Astrocyte (in vitro differentiated cells and primary cell): ENCODE data around the gene G2E3. TPM values are rescaled to one million over a fixed set of nuclear protein-coding genes. Genes with fewer than 3 reads are reported as not detected.

Experiments used
- DNase-seq: peaks from one replicate; pipeline ENCODE4 v3.0.0-alpha.2; 2010; ENCODE audit warnings: low read depth
- FAIRE-seq: peaks from 2 replicates; lab custom pipeline; 2011; peaks lifted over from hg19 to GRCh38; lab: Jason Lieb, UNC
- H2AFZ ChIP-seq: 2 replicates; pipeline ENCODE4 v1.6.0; 2012; ENCODE audit warnings: low read depth, low read length, inconsistent platforms
- H3K27ac ChIP-seq: 2 replicates; pipeline ENCODE4 v1.5.1; 2011; ENCODE audit warnings: low read depth, low read length, inconsistent platforms
- H3K27me3 ChIP-seq: 2 replicates; pipeline ENCODE4 v1.6.0; 2011; ENCODE audit warnings: low read length, inconsistent platforms; ENCODE audit not compliant: insufficient read depth
- H3K36me3 ChIP-seq: 2 replicates; pipeline ENCODE4 v1.5.1; 2011; ENCODE audit warnings: low read length, inconsistent platforms; ENCODE audit not compliant: insufficient read depth
- H3K4me1 ChIP-seq: 2 replicates; pipeline ENCODE4 v1.5.1; 2011; ENCODE audit warnings: low read length, inconsistent platforms; ENCODE audit not compliant: insufficient read depth
- H3K4me2 ChIP-seq: 2 replicates; pipeline ENCODE4 v1.6.0; 2012; ENCODE audit warnings: low read length, inconsistent platforms
- H3K4me3 ChIP-seq: 2 replicates; pipeline ENCODE4 v1.5.1; 2011; ENCODE audit warnings: low read depth, mild to moderate bottlenecking, low read length, inconsistent platforms; ENCODE audit not compliant: insufficient read depth
- H3K79me2 ChIP-seq: 2 replicates; pipeline ENCODE4 v1.6.0; 2012; ENCODE audit warnings: mild to moderate bottlenecking, low read length, inconsistent platforms; ENCODE audit not compliant: insufficient read depth
- H3K9ac ChIP-seq: 2 replicates; pipeline ENCODE4 v1.6.0; 2012; ENCODE audit warnings: mild to moderate bottlenecking, low read length, inconsistent platforms
- H3K9me3 ChIP-seq: 2 replicates; pipeline ENCODE4 v1.5.1; 2012; ENCODE audit warnings: low read depth, mild to moderate bottlenecking, low read length, inconsistent platforms; ENCODE audit not compliant: insufficient read depth
- H4K20me1 ChIP-seq: 2 replicates; pipeline ENCODE4 v1.6.0; 2012; ENCODE audit warnings: low read length, inconsistent platforms; ENCODE audit not compliant: insufficient read depth
- H3K27ac Mint-ChIP-seq: one replicate; pipeline ENCODE4 v1.8.0; 2021; ENCODE audit warnings: mild to moderate bottlenecking, mixed read lengths; ENCODE audit not compliant: unreplicated experiment
- H3K27me3 Mint-ChIP-seq: one replicate; pipeline ENCODE4 v1.8.0; 2021; ENCODE audit warnings: low read depth, mixed read lengths; ENCODE audit not compliant: unreplicated experiment
- H3K36me3 Mint-ChIP-seq: one replicate; pipeline ENCODE4 v1.8.0; 2021; ENCODE audit warnings: low read depth, mixed read lengths; ENCODE audit not compliant: unreplicated experiment
- H3K4me1 Mint-ChIP-seq: one replicate; pipeline ENCODE4 v1.8.0; 2021; ENCODE audit warnings: low read depth, mixed read lengths; ENCODE audit not compliant: unreplicated experiment
- H3K4me3 Mint-ChIP-seq: one replicate; pipeline ENCODE4 v1.8.0; 2021; ENCODE audit warnings: mild to moderate bottlenecking, moderate library complexity, mixed read lengths; ENCODE audit not compliant: unreplicated experiment
- H3K9me3 Mint-ChIP-seq: one replicate; pipeline ENCODE4 v1.8.0; 2021; ENCODE audit warnings: mild to moderate bottlenecking, mixed read lengths; ENCODE audit not compliant: unreplicated experiment
- CTCF ChIP-seq: IDR thresholded peaks from 2 replicates; pipeline ENCODE4 v1.5.1; 2011; ENCODE audit warnings: low read depth, mild to moderate bottlenecking, inconsistent platforms, low read length, moderate library complexity; ENCODE audit not compliant: insufficient read depth
- EZH2 ChIP-seq: IDR thresholded peaks from 2 replicates; pipeline ENCODE4 v1.6.1; 2012; ENCODE audit warnings: mild to moderate bottlenecking, low read length, inconsistent platforms; ENCODE audit not compliant: insufficient read depth
- total RNA-seq: library from RNA; stranded (reverse); gene quantifications from 2 replicates; pipeline ENCODE4 v1.2.1, GENCODE V29; 2021

G2E3 gene
- total RNA-seq, 1 donor from 2014 or later: 22.4 TPM

- no peaks in the 10 kb centered on the region for H3K36me3 ChIP-seq
- peak overlapping the region; percentile 0 for H3K4me2 ChIP-seq
- no peak overlapping the region for H3K27ac ChIP-seq
- H2AFZ ChIP-seq: no peak overlapping the region
- H3K4me3 ChIP-seq: no peak overlapping the region
- FAIRE-seq (no peak), DNase-seq (peak; percentile 18)
- H3K9ac ChIP-seq: no peak overlapping the region
- H3K9me3 Mint-ChIP-seq: no peaks in the 10 kb centered on the region
- H3K27ac Mint-ChIP-seq: no peak overlapping the region
- H3K27me3 ChIP-seq: no peaks in the 10 kb centered on the region
- no peaks in the 10 kb centered on the region for H3K27me3 Mint-ChIP-seq
- no peaks in the 10 kb centered on the region for H3K36me3 Mint-ChIP-seq
- TF ChIP-seq EZH2: no peak
- no peak for TF ChIP-seq CTCF
- peaks cover 100% of the 10 kb centered on the region for H3K79me2 ChIP-seq
- H4K20me1 ChIP-seq: peaks cover 75% of the 10 kb centered on the region
- peaks cover 16% of the 10 kb centered on the region for H3K4me1 Mint-ChIP-seq
- H3K4me1 ChIP-seq: no peaks in the 10 kb centered on the region
- H3K9me3 ChIP-seq: no peaks in the 10 kb centered on the region
- no peak overlapping the region for H3K4me3 Mint-ChIP-seq
These were observed 10.4 kb downstream of the G2E3 start for GRCh38 chr14:30569216-30569902.

GRCh38 chr14:30569903-30570226, 10.9 kb downstream of the G2E3 start:
- Histone ChIP-seq H3K9ac (no peak overlapping the region), H2AFZ (no peak overlapping the region), H3K27me3 (no peaks in the 10 kb centered on the region), H3K4me1 (no peaks in the 10 kb centered on the region), H3K9me3 (no peaks in the 10 kb centered on the region), H3K27ac (no peak overlapping the region), H3K79me2 (peaks cover 100% of the 10 kb centered on the region), H3K4me2 (peak overlapping the region; percentile 0), H3K36me3 (no peaks in the 10 kb centered on the region), H3K4me3 (no peak overlapping the region), H4K20me1 (peaks cover 75% of the 10 kb centered on the region)
- Mint-ChIP-seq H3K4me1 (peaks cover 16% of the 10 kb centered on the region), H3K27me3 (no peaks in the 10 kb centered on the region), H3K4me3 (no peak overlapping the region), H3K36me3 (no peaks in the 10 kb centered on the region), H3K9me3 (no peaks in the 10 kb centered on the region), H3K27ac (no peak overlapping the region)
- DNase-seq: no peak
- FAIRE-seq: no peak
- no peak for TF ChIP-seq EZH2
- no peak for TF ChIP-seq CTCF

GRCh38 chr14:30572237-30572636, 13.3 kb downstream of the G2E3 start:
- Mint-ChIP-seq H3K4me3 (no peak overlapping the region), H3K27ac (no peak overlapping the region), H3K36me3 (peaks cover 7% of the 10 kb centered on the region), H3K9me3 (peaks cover 4% of the 10 kb centered on the region), H3K27me3 (no peaks in the 10 kb centered on the region), H3K4me1 (peaks cover 16% of the 10 kb centered on the region)
- no peaks in the 10 kb centered on the region for H3K36me3 ChIP-seq
- H2AFZ ChIP-seq: no peak overlapping the region
- no peaks in the 10 kb centered on the region for H3K4me1 ChIP-seq
- no peak overlapping the region for H3K4me3 ChIP-seq
- H4K20me1 ChIP-seq: peaks cover 74% of the 10 kb centered on the region
- H3K9me3 ChIP-seq: no peaks in the 10 kb centered on the region
- TF ChIP-seq EZH2: no peak
- no peak for TF ChIP-seq CTCF
- no peak overlapping the region for H3K9ac ChIP-seq
- peaks cover 100% of the 10 kb centered on the region for H3K79me2 ChIP-seq
- H3K27me3 ChIP-seq: no peaks in the 10 kb centered on the region
- H3K27ac ChIP-seq: no peak overlapping the region
- no peak overlapping the region for H3K4me2 ChIP-seq
- DNase-seq (no peak), FAIRE-seq (no peak)
